GM19193 (cell line): ENCODE measurements around the gene IRF2.

ENCODE experiments used
- POLR2A ChIP-seq: IDR thresholded peaks from 4 replicates; pipeline ENCODE4 v1.6.1; 2011; ENCODE audit not compliant: insufficient read depth, insufficient read length; ENCODE audit errors: extremely low read depth

IRF2 gene

GRCh38 chr4:184350213-184350817, 124.0 kb downstream of the IRF2 start:
- no peak for TF ChIP-seq POLR2A

GRCh38 chr4:184349283-184350039, 124.9 kb downstream of the IRF2 start:
- no peak for TF ChIP-seq POLR2A

- TF ChIP-seq POLR2A, result no peak
Observed at GRCh38 chr4:184348311-184349233, 125.8 kb downstream of the IRF2 start.

DNA sequence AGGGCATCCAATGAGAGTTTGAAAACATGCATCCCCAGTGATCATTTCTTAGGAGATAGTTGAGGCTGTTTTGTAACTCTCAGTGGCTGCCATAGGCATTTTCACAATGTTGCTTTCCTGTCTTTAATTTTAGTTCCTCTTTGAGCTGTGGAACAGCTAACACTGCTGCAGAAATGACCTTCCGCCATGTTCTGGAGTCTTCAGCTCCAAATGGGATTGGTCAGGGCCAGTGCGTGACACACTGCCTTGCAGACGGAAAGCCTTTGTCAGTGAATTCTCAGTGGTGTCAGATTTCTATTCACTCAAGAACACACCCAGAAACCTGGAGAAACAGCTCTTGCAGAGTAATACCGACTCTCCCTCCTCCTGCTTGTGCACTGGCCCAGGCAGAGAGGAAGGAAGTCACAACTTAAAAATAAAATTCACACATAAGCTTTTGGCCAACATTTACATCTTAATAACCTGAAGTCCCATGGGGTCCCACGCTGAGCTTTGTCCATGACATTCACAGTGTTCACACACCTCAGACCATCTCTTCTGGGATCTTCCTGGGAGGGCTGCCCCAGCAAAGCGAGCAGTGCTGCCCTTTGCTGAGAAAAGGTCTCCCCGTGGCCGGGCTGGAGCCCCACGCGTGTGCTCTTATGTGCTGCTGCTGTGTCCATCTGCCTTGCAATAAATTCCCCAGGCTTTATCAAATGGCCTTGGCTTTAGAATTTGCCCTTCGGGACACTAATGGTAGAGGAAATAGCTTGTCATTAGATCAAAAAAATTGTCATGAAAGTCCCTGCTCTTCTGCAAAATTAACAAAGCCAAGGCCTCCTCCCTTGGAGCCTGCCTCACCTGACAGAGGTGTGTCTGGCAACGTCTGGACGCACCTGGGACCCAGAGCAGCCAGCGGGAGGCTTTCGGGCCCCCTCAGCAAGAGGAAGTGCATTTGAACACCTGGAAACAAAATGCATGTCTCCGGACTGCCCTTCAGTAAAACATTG, 126.8 kb downstream of the IRF2 start:
- peak; percentile 60 for TF ChIP-seq POLR2A

DNA sequence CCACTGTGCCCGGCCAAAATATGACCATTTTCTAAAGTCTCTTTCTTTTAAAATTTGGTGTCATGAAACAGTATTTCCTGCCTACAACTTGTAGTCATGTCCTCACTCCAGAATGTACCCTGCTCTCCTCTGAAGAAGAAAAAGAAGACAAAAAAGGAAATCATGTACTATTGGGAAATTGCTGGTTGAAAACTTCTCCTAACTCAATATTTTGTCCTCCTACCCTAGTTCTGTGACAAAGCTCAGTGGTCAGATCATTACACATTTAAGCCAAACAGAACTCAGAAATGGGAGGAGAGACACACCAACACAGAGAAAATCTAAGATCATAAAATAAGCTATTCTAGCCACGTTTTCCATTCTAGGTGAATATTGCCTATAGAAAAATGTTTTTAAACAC, 127.7 kb downstream of the IRF2 start:
- no peak for TF ChIP-seq POLR2A

DNA sequence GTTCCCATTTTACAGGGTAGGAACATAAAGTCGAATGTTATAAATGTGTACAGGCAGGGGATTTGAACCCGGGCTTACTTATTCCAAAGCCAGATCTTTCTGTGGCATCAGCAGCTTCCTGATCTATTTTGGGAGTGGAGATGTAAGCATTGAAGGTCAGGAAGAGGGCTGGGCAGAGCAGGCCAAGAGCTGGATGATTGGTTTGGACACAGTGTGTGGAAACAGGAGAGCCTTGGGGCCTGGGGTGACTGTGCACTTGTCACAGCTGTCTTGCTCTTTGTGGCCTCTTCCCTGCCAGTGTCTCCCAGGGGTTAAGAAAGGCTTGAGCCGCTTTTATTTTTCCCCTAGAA, 128.8 kb downstream of the IRF2 start:
- TF ChIP-seq POLR2A, result no peak

DNA sequence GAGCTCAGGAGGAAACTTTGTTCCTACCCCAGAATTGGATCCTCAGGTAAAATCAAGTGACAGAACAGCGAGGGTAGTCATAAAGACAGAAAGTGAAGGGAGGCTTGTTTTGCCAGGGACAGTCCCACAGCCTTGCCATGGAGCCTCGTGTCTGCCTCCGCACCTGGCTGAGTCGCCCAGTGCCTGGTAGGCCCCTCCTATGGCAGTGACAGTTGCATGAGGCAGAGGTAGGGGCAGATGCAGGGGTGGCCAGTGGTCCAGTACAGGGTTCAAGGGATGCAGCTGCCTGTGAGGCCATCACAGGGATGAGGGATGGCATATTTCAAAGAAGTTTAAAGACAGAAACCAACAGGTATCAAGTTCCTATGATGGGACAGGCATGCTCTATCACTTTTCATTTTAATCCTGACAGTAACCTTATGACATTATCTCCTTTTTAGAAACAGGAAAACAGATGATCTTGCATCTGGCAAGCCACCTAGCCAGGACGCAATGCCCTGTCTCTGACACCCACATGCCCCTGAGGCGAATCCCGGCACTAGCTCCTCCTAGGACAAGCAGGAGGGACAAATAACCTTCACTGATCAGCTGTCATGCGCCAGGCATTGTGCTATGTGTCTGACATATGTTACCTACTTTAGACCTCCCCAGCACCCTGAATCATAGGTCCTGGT, 129.3 kb downstream of the IRF2 start:
- TF ChIP-seq POLR2A, result peak; percentile 48

- TF ChIP-seq POLR2A, result no peak
Observed at GRCh38 chr4:184344435-184344834, 129.9 kb downstream of the IRF2 start.

DNA sequence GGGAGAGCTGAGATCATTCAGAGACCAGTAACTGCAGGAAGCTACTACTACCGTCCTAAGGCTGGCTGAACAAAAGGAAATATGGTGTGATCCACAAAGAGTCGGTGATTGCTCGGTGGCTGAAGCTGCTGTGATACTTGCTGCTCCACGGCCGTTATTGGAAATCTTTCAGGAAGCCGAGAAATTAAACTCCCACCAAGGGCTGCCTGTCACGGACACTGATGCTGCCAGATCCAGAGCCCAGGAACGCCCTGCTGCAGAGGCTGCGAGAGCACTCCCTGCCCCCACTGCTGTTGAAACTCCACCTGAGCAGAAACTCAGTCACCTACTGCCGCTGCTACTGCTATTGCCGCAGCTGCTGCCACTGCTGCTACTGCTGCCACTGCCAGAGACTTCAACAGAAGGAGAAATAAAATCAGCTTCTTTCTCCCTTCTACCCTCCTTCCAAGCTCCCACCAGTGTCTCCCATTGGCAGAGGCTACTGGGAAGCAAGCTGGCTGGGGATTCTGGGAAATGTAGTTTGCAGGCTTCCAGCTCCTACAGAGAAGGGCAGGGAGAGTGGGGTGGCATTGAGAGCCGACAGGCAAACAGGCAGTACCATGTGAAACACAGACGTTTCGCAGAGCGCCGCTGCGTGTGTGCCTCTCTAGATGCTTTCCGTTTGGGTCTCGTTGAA, 130.7 kb downstream of the IRF2 start:
- peak; percentile 76 for TF ChIP-seq POLR2A

GRCh38 chr4:184342167-184342856, 132.0 kb downstream of the IRF2 start:
- no peak for TF ChIP-seq POLR2A

DNA sequence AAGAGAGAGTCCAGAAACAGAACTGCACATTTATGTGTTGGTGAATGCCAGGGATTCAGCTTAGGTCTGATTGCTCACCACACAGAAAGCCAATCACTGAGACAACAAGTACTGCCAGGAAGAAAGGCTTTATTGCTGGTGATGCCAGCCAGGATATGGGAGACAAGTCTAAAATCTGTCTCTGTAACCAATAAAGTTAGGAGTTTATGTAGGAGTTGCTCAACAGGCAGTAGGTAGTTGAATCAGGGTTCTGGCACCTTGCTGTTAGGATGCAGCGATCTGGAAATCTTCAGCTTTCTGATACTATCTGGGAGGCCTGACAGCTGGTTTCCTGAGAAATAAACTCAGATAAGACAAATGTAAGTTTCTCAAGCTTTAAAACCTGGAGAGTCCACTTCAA, 136.4 kb downstream of the IRF2 start:
- TF ChIP-seq POLR2A, result no peak
